CD14-positive monocyte (primary cell): ENCODE measurements around the gene IFRD2. TPM values are rescaled to one million over a fixed set of nuclear protein-coding genes. Genes with fewer than 3 reads are reported as not detected.
A peak's percentile ranks its signal among the peaks of the same experiment; 100 is the strongest.

Experiments
- DNase-seq, 3 donors: peaks; one replicate each; pipeline ENCODE4 v3.0.0-alpha.2; 2011 to 2022
- H2AFZ ChIP-seq: 2 replicates; pipeline ENCODE4 v1.6.0; 2012; ENCODE audit warnings: mild to moderate bottlenecking, low read depth, low read length, inconsistent platforms; ENCODE audit not compliant: insufficient read depth, poor library complexity, severe bottlenecking
- H3K27ac ChIP-seq, 2 donors: 1 replicate in 1 of 2; 2 replicates in 1 of 2; pipeline ENCODE4 v1.5.1; 2012 to 2013; ENCODE audit warnings: low read length in 2 of 2, control low read depth in 1 of 2, inconsistent platforms in 1 of 2, low read depth in 1 of 2, mild to moderate bottlenecking in 1 of 2
- H3K27me3 ChIP-seq, 2 donors: one replicate each; pipeline versions ENCODE4 v1.6.0 to v1.6.1; 2011 to 2013; ENCODE audit warnings: low read length in 2 of 2; ENCODE audit not compliant: control insufficient read depth in 2 of 2, insufficient read depth in 2 of 2
- H3K36me3 ChIP-seq, 2 donors: replicated peaks in 1 of 2; 1 replicate in 1 of 2; 2 replicates in 1 of 2; pipeline versions ENCODE4 v1.5.1 to v1.6.1; 2012 to 2013; ENCODE audit warnings: low read length in 2 of 2, control low read depth in 1 of 2, inconsistent platforms in 1 of 2, mild to moderate bottlenecking in 1 of 2; ENCODE audit not compliant: insufficient read depth in 2 of 2, control insufficient read depth in 1 of 2
- H3K4me1 ChIP-seq, 2 donors: 1 replicate in 1 of 2; 2 replicates in 1 of 2; pipeline versions ENCODE4 v1.5.1 to v1.6.1; 2012 to 2013; ENCODE audit warnings: low read length in 2 of 2, control low read depth in 1 of 2, inconsistent platforms in 1 of 2, mild to moderate bottlenecking in 1 of 2, moderate library complexity in 1 of 2; ENCODE audit not compliant: insufficient read depth in 2 of 2, control insufficient read depth in 1 of 2
- H3K4me2 ChIP-seq: replicated peaks from 2 replicates; pipeline ENCODE3; 2012; ENCODE audit warnings: low read length, moderate library complexity, mild to moderate bottlenecking; ENCODE audit not compliant: poor library complexity, severe bottlenecking; ENCODE audit errors: extremely low read depth
- H3K4me3 ChIP-seq, 3 experiments: fragments of 200-600 bp in 1 of 3; sonication (generic) in 1 of 3; replicated peaks in 1 of 3; 1 replicate in 2 of 3; 2 replicates in 1 of 3; pipeline ENCODE4 v1.5.1; 2011 to 2013; ENCODE audit warnings: low read length in 3 of 3, mild to moderate bottlenecking in 3 of 3, control low read depth in 2 of 3, low read depth in 2 of 3, inconsistent platforms in 1 of 3, moderate library complexity in 1 of 3
- H3K79me2 ChIP-seq: 2 replicates; pipeline ENCODE4 v1.6.0; 2012; ENCODE audit warnings: mild to moderate bottlenecking, control low read depth, inconsistent platforms, low read length, moderate library complexity; ENCODE audit not compliant: insufficient read depth
- H3K9ac ChIP-seq: 2 replicates; pipeline ENCODE4 v1.6.0; 2017; ENCODE audit warnings: low read length, mild to moderate bottlenecking; ENCODE audit not compliant: insufficient read depth, poor library complexity, severe bottlenecking
- H3K9me3 ChIP-seq, 2 donors: replicated peaks in 1 of 2; 1 replicate in 1 of 2; 2 replicates in 1 of 2; pipeline versions ENCODE4 v1.5.1 to v1.6.1; 2012 to 2013; ENCODE audit warnings: low read length in 2 of 2, control low read depth in 1 of 2; ENCODE audit not compliant: control insufficient read depth in 1 of 2, insufficient read depth in 1 of 2
- H4K20me1 ChIP-seq: 2 replicates; pipeline ENCODE4 v1.6.0; 2012; ENCODE audit warnings: mild to moderate bottlenecking, low read length, control low read depth, moderate library complexity; ENCODE audit not compliant: insufficient read depth
- H3K27ac Mint-ChIP-seq, 7 donors: one replicate each; pipeline ENCODE4 v1.8.0; 2020; ENCODE audit warnings: mild to moderate bottlenecking in 7 of 7, mixed read lengths in 7 of 7, moderate library complexity in 6 of 7, inconsistent platforms in 2 of 7
- H3K27me3 Mint-ChIP-seq, 3 donors: one replicate each; pipeline ENCODE4 v1.8.0; 2021 to 2022; ENCODE audit warnings: low read depth in 3 of 3, mild to moderate bottlenecking in 3 of 3, mixed read lengths in 3 of 3, moderate library complexity in 3 of 3, inconsistent platforms in 1 of 3
- H3K36me3 Mint-ChIP-seq, 2 donors: one replicate each; pipeline ENCODE4 v1.8.0; 2020; ENCODE audit warnings: mixed read lengths in 2 of 2, inconsistent platforms in 1 of 2, mild to moderate bottlenecking in 1 of 2
- H3K4me1 Mint-ChIP-seq: one replicate; pipeline ENCODE4 v1.8.0; 2020; ENCODE audit warnings: mild to moderate bottlenecking, mixed read lengths
- H3K4me3 Mint-ChIP-seq, 2 donors: one replicate each; pipeline ENCODE4 v1.8.0; 2020; ENCODE audit warnings: mild to moderate bottlenecking in 2 of 2, mixed read lengths in 2 of 2, moderate library complexity in 1 of 2
- H3K9me3 Mint-ChIP-seq, 7 donors: one replicate each; pipeline ENCODE4 v1.8.0; 2020 to 2022; ENCODE audit warnings: mixed read lengths in 7 of 7, mild to moderate bottlenecking in 6 of 7, moderate library complexity in 6 of 7, inconsistent platforms in 2 of 7
- CTCF ChIP-seq: fragments of 200-600 bp; IDR thresholded peaks from one replicate; pipeline ENCODE4 v1.8.0; 2022; ENCODE audit warnings: antibody characterized with exemption, mild to moderate bottlenecking
- WGBS: methylation state at CpG from one replicate; pipeline ENCODE4 v1.1.5; 2013; ENCODE audit warnings: missing lambda C conversion rate; ENCODE audit not compliant: insufficient coverage; 5-methylcytosine and 5-hydroxymethylcytosine counted together
- intact Hi-C, 2 donors: fragments of 100-400 bp; cut with micrococcal nuclease; formaldehyde crosslinking; loops; one replicate each; pipeline versions ENCODE4 v1.15.0 to v1.15.1; 2023
- polyA plus RNA-seq, 3 donors: library from polyadenylated mRNA; depleted of rRNA in 1 of 3; unstranded in 2 of 3; stranded (reverse) in 1 of 3; fragments of 300-500 nt in 2 of 3; fragments of >200 nt in 1 of 3; fragmentation: Illumina TruSeq in 2 of 3; gene quantifications; 1 replicate in 2 of 3; 2 replicates in 1 of 3; pipeline ENCODE4 v1.2.3, GENCODE V29; 2012 to 2021

Gene IFRD2
- polyA plus RNA-seq, 3 donors: 17.1 to 35.1 (median 23.3) TPM

DNA sequence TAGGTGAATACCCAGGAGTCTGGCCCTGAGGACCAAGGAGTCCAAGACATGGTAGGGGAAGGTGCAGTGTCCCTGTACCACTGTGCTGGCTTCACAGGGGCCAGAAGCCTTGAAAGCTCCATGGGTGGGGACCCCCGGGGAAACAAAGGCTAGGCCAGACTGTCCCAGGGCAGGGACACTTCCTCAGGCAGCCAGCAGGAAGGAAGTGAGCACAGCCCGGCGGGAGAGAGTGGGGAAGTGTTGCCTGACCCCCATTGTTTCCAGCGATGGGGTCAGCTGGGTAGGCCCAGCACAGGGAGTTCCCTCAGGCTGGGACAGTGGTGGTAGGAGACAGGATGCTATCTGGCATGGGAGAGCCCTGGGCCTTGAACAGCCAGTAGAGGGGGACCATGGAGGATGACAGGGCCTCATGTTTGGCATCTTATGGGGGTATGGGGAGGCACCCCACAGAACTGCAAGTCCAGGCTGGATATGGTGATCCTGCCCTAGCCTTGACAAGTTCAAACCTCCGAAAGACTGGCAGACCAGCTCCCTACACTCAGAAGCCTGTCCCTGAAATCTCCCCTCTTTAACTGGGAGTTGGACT lies 31.5 kb upstream of the IFRD2 start:
- Histone ChIP-seq H3K4me3 (peak overlapping the region in 1 of 3 experiments; percentile 90), H3K4me1 (peaks cover 82 to 92% of the 10 kb centered on the region in 2 donors), H3K36me3 (peaks cover 0 to 14% of the 10 kb centered on the region in 2 donors), H3K27me3 (no peaks in the 10 kb centered on the region), H2AFZ (no peak overlapping the region), H3K4me2 (peak overlapping the region; percentile 87), H3K79me2 (peaks cover 37% of the 10 kb centered on the region), H3K9ac (no peak overlapping the region), H3K9me3 (no peaks in the 10 kb centered on the region), H3K27ac (peak overlapping the region; percentile 77 to 97), H4K20me1 (peaks cover 17% of the 10 kb centered on the region)
- Mint-ChIP-seq H3K4me3 (peak overlapping the region in 1 of 2 donors; percentile 75), H3K27ac (peak overlapping the region; percentile 84 to 99 (median 89)), H3K9me3 (no peaks in the 10 kb centered on the region), H3K4me1 (peaks cover 81% of the 10 kb centered on the region), H3K36me3 (peaks cover 9 to 33% of the 10 kb centered on the region in 2 donors), H3K27me3 (peaks cover 0 to 4% (median 2%) of the 10 kb centered on the region in 3 donors)
- 4% methylated on average over 2 of the region's 5 CpGs for WGBS
- DNase-seq: peak; percentile 29 to 61 (median 59)
- no peak for TF ChIP-seq CTCF
- intact Hi-C loops: loop anchor here in 1 of 2 donors (2.0 kb wide), 1 partner anchor 31 kb away; the partner anchor contains the start of gene IFRD2

- Histone ChIP-seq H3K79me2 (peaks cover 42% of the 10 kb centered on the region), H3K4me2 (peak overlapping the region; percentile 87), H3K9me3 (no peaks in the 10 kb centered on the region), H2AFZ (no peak overlapping the region), H3K4me3 (peak overlapping the region in 1 of 3 experiments; percentile 90), H3K4me1 (peaks cover 82 to 92% of the 10 kb centered on the region in 2 donors), H3K9ac (peak overlapping the region; percentile 38), H4K20me1 (peaks cover 14% of the 10 kb centered on the region), H3K27ac (peak overlapping the region; percentile 77 to 97), H3K27me3 (no peaks in the 10 kb centered on the region), H3K36me3 (peaks cover 0 to 14% of the 10 kb centered on the region in 2 donors)
- H3K9me3 Mint-ChIP-seq: no peaks in the 10 kb centered on the region
- WGBS: 24% methylated on average over 4 of the region's 4 CpGs
- H3K4me1 Mint-ChIP-seq: peaks cover 81% of the 10 kb centered on the region
- H3K27ac Mint-ChIP-seq: peak overlapping the region; percentile 84 to 99 (median 89)
- H3K36me3 Mint-ChIP-seq: peaks cover 9 to 33% of the 10 kb centered on the region in 2 donors
- DNase-seq: peak; percentile 47 to 73 (median 60)
- intact Hi-C loops: no loop called here
- peaks cover 0 to 4% (median 2%) of the 10 kb centered on the region in 3 donors for H3K27me3 Mint-ChIP-seq
- H3K4me3 Mint-ChIP-seq: peak overlapping the region; percentile 43 to 73
- TF ChIP-seq CTCF: no peak
These were observed 30.9 kb upstream of the IFRD2 start for GRCh38 chr3:50323092-50323600.
